H1 (cell line): ENCODE data around the gene MIER2. TPM values are rescaled to one million over a fixed set of nuclear protein-coding genes. Genes with fewer than 3 reads are reported as not detected.

Experiments
- CREB1 ChIP-seq: IDR thresholded peaks from 2 replicates; pipeline ENCODE4 v1.6.1; 2012; ENCODE audit warnings: inconsistent platforms
- JUN ChIP-seq: IDR thresholded peaks from 2 replicates; pipeline ENCODE4 v1.6.1; 2011; ENCODE audit warnings: low read depth, mild to moderate bottlenecking, improper control_type of control experiment, low read length
- KDM1A ChIP-seq: fragments of 200-600, 300-600 bp; sonication (generic); IDR thresholded peaks from 2 replicates; pipeline ENCODE4 v1.7.1; 2016; ENCODE audit warnings: mild to moderate bottlenecking, low read length, borderline replicate concordance
- NRF1 ChIP-seq: IDR thresholded peaks from 2 replicates; pipeline ENCODE4 v1.6.1; 2011; ENCODE audit warnings: mild to moderate bottlenecking, low read depth, low read length, improper control_type of control experiment
- PHF8 ChIP-seq: fragments of 200-600 bp; sonication (generic); conservative IDR thresholded peaks from 2 replicates; pipeline ENCODE4 v1.7.1; 2012; ENCODE audit warnings: low read depth, mild to moderate bottlenecking, inconsistent platforms, low read length, moderate library complexity
- SIN3A ChIP-seq, 2 experiments: IDR thresholded peaks in 1 of 2; conservative IDR thresholded peaks in 1 of 2; 2 replicates each; pipeline ENCODE4 v1.6.1; 2011 to 2012; ENCODE audit warnings: low read length in 2 of 2, improper control_type of control experiment in 1 of 2, low read depth in 1 of 2, mild to moderate bottlenecking in 1 of 2
- TEAD4 ChIP-seq: IDR thresholded peaks from 2 replicates; pipeline ENCODE4 v1.6.1; 2012; ENCODE audit warnings: low read depth, low read length, inconsistent platforms, mixed read lengths
- polyA plus RNA-seq, 7 experiments: library from polyadenylated mRNA; depleted of rRNA in 3 of 7; stranded (reverse) in 5 of 7; unstranded in 2 of 7; fragments of >200 nt in 5 of 7; fragments of 200-250 nt in 2 of 7; gene quantifications; 1 replicate in 5 of 7; 2 replicates in 1 of 7; 4 replicates in 1 of 7; pipeline versions ENCODE4 v1.2.1 to v1.2.3, GENCODE V29; 2011 to 2013; ENCODE audit warnings: missing spikeins in 2 of 7, mixed read lengths in 2 of 7
- total RNA-seq: library from RNA; stranded (reverse); fragmentation: NEBNext Ultra II Directional; extraction: Animal tissue kit (Norgen Biotek cat#: 25700); gene quantifications from 2 replicates; pipeline ENCODE4 v1.2.1, GENCODE V29; 2021
- TF ChIP-seq, protein P1 (sequence below), 3 experiments: IDR thresholded peaks; 1 replicate in 2 of 3; 2 replicates in 1 of 3; pipeline versions ENCODE4 v1.5.1 to v1.6.1; 2011; ENCODE audit warnings: low read length in 3 of 3, mild to moderate bottlenecking in 3 of 3, inconsistent platforms in 2 of 3, low read depth in 1 of 3, moderate library complexity in 1 of 3; ENCODE audit not compliant: insufficient read depth in 1 of 3; ENCODE audit errors: control extremely low read depth in 1 of 3
- TF ChIP-seq, protein P2 (sequence below): IDR thresholded peaks from 2 replicates; pipeline ENCODE4 v1.6.1; 2012; ENCODE audit warnings: inconsistent platforms

The MIER2 gene
- total and polyA plus RNA-seq, 2 of the 8 experiments (the other 6 are each of a cell fraction or from before 2014, with no cell fraction given) = 30.3 to 48.3 TPM

DNA sequence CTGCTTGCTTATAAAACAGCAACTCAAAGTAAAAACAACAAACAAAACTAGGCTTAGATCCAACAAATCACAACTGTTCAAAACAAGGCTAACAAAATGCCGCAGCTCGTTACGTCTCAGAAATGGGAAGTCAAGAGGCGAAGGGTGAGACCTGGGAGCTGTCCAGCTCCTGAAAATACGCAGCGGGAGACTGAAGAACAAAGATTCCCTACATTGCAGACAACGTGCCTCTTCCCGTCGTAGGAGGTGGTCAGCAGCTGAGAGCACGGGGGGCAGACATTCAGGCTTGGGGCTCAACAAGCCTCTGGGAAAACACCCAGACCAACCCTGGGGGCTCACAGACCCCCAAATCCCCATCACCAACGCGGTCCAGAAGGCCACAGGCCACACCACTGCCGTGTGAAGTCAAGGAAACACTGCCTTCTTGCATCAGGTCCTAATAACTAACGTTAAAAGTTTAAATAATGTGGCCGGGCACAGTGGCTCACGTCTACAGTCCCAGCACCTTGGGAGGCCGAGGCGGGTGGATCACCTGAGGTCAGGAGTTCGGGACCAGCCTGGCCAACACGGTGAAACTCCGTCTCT, 66.9 kb downstream of the MIER2 start (continued):
- TF ChIP-seq TEAD4 (0 out of 2 replicates have a peak, but pooled peaks have one; percentile 34), PHF8 (no peak), CREB1 (0 out of 2 replicates have a peak, but pooled peaks have one; percentile 10), JUN (no peak), NRF1 (no peak), SIN3A (conservative IDR thresholded peaks at IDR 0.05 in 1 of 2, IDR thresholded peaks at IDR 0.05 in 1 of 2; ENCODE audit: low read depth in 1 of 2, low read length in 2 of 2) (peak; percentile 62 to 87; a peak in 3 of 4 replicates), KDM1A (no peak)
- TF ChIP-seq, protein P1, sequence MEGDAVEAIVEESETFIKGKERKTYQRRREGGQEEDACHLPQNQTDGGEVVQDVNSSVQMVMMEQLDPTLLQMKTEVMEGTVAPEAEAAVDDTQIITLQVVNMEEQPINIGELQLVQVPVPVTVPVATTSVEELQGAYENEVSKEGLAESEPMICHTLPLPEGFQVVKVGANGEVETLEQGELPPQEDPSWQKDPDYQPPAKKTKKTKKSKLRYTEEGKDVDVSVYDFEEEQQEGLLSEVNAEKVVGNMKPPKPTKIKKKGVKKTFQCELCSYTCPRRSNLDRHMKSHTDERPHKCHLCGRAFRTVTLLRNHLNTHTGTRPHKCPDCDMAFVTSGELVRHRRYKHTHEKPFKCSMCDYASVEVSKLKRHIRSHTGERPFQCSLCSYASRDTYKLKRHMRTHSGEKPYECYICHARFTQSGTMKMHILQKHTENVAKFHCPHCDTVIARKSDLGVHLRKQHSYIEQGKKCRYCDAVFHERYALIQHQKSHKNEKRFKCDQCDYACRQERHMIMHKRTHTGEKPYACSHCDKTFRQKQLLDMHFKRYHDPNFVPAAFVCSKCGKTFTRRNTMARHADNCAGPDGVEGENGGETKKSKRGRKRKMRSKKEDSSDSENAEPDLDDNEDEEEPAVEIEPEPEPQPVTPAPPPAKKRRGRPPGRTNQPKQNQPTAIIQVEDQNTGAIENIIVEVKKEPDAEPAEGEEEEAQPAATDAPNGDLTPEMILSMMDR (IDR thresholded peaks at IDR 0.05; ENCODE audit: control extremely low read depth in 1 of 3, insufficient read depth in 1 of 3, low read depth in 1 of 3, low read length in 3 of 3) = no peak
- TF ChIP-seq, protein P2, sequence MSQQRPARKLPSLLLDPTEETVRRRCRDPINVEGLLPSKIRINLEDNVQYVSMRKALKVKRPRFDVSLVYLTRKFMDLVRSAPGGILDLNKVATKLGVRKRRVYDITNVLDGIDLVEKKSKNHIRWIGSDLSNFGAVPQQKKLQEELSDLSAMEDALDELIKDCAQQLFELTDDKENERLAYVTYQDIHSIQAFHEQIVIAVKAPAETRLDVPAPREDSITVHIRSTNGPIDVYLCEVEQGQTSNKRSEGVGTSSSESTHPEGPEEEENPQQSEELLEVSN = peak; percentile 47; the same call in 1 of the 2 replicates
